Tibial artery (tissue), 4 donors: ENCODE data around the gene SARDH.

Experiments used
- DNase-seq, 2 donors: peaks; one replicate each; pipeline ENCODE4 v3.0.0-alpha.2; 2019
- H3K27ac ChIP-seq, 2 donors: fragments of 200-600 bp; sonication (generic) in 1 of 2; 1 replicate in 1 of 2; 2 replicates in 1 of 2; pipeline ENCODE4 v1.5.1; 2018 to 2019; ENCODE audit warnings: mild to moderate bottlenecking in 1 of 2
- H3K27me3 ChIP-seq, 2 donors: fragments of 200-600 bp; sonication (generic) in 1 of 2; one replicate each; pipeline versions ENCODE4 v1.5.1 to v1.6.0; 2016 to 2019
- H3K36me3 ChIP-seq, 3 donors: fragments of 200-600 bp; sonication (generic) in 2 of 3; one replicate each; pipeline ENCODE4 v1.5.1; 2016 to 2019; ENCODE audit warnings: mild to moderate bottlenecking in 2 of 3
- H3K4me1 ChIP-seq, 4 donors: fragments of 200-600 bp; sonication (generic) in 2 of 4; 1 replicate in 3 of 4; 2 replicates in 1 of 4; pipeline ENCODE4 v1.5.1; 2016 to 2019
- H3K4me3 ChIP-seq, 2 donors: fragments of 200-600 bp; sonication (generic) in 1 of 2; 1 replicate in 1 of 2; 2 replicates in 1 of 2; pipeline ENCODE4 v1.5.1; 2018 to 2019; ENCODE audit warnings: mild to moderate bottlenecking in 2 of 2
- H3K9me3 ChIP-seq, 3 donors: fragments of 200-600 bp; sonication (generic) in 1 of 3; one replicate each; pipeline ENCODE4 v1.5.1; 2016 to 2019
- intact Hi-C: fragments of 100-400 bp; cut with DNase I; formaldehyde crosslinking; loops from one replicate; pipeline ENCODE4 v1.15.0; 2023; ENCODE audit warnings: low total_unique reads
- TF ChIP-seq, protein P1 (sequence below), 2 experiments: fragments of 200-600 bp in 1 of 2; fragments of 450-650 bp in 1 of 2; IDR thresholded peaks; one replicate each; pipeline ENCODE4 v1.5.1; 2017 to 2019; ENCODE audit warnings: antibody characterized with exemption in 2 of 2, mild to moderate bottlenecking in 1 of 2, moderate library complexity in 1 of 2

SARDH gene

DNA sequence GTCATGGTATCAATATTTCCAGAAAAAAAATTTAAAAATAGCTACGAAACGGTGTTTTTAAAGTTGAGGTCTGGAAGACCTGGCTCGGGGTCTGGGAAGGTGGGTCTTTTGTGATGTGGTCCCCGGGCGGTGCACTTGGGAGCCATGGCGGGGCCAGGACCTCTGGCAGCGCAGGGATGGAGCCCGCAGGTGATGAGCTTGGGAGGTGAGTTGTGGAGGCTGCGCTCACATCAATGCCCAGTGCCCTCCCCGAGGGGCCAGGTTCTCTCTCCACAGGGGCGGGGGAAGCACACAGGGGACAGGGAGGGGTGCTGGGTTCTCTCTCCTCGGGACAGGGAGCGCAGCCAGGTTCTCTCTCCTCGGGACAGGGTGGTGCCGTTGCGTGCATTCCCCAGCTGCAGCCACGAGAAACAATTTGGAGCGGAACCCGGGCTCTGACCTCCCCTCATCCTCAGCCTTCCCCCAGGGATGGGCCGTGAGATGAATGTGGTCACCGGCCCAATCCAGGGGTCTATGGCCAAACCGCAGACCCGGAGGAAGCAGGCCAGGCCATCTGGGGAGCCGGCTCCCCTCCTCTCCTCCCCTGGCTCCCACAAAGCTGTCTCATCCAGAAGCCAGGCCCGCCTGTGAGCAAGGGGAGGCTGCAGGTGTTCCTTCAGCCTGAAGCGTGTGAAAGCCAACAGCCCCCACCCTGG is 76.2 kb downstream of the SARDH start:
- Histone ChIP-seq H3K4me3 (no peak overlapping the region), H3K36me3 (no peaks in the 10 kb centered on the region), H3K27ac (no peak overlapping the region), H3K27me3 (peaks cover 0 to 93% of the 10 kb centered on the region in 2 donors), H3K9me3 (no peaks in the 10 kb centered on the region), H3K4me1 (peaks cover 0 to 14% (median 13%) of the 10 kb centered on the region in 4 donors)
- no peak for DNase-seq
- intact Hi-C loops, result no loop called here
- TF ChIP-seq, protein P1, sequence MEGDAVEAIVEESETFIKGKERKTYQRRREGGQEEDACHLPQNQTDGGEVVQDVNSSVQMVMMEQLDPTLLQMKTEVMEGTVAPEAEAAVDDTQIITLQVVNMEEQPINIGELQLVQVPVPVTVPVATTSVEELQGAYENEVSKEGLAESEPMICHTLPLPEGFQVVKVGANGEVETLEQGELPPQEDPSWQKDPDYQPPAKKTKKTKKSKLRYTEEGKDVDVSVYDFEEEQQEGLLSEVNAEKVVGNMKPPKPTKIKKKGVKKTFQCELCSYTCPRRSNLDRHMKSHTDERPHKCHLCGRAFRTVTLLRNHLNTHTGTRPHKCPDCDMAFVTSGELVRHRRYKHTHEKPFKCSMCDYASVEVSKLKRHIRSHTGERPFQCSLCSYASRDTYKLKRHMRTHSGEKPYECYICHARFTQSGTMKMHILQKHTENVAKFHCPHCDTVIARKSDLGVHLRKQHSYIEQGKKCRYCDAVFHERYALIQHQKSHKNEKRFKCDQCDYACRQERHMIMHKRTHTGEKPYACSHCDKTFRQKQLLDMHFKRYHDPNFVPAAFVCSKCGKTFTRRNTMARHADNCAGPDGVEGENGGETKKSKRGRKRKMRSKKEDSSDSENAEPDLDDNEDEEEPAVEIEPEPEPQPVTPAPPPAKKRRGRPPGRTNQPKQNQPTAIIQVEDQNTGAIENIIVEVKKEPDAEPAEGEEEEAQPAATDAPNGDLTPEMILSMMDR (IDR thresholded peaks at IDR 0.05), result no peak

DNA sequence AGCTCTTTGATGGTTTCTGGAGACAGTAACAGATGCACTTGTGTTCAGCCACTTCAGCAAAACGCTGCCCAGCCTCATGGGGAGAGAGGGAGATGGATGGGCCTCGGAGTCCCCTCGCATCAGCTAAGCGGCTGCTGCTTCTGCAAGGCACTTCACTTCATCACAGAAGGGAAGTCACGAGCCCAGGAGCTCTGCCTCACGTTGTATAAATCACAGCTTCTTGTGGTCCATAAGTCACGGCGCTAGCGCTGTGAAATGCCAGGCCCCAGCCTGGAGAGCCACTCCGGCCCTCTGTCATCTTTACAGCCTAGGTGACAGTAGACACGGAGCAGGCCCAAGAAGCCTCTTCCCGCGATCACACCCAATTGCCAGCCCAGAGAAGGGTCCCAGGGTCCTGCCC is 78.6 kb downstream of the SARDH start:
- peaks cover 0 to 94% of the 10 kb centered on the region in 2 donors for H3K27me3 ChIP-seq
- H3K27ac ChIP-seq, result no peak overlapping the region
- peaks cover 0 to 14% (median 13%) of the 10 kb centered on the region in 4 donors for H3K4me1 ChIP-seq
- TF ChIP-seq, protein P1 (IDR thresholded peaks at IDR 0.05), result no peak
- intact Hi-C loops, result no loop called here
- no peaks in the 10 kb centered on the region for H3K36me3 ChIP-seq
- no peaks in the 10 kb centered on the region for H3K9me3 ChIP-seq
- no peak overlapping the region for H3K4me3 ChIP-seq
- DNase-seq, result no peak

DNA sequence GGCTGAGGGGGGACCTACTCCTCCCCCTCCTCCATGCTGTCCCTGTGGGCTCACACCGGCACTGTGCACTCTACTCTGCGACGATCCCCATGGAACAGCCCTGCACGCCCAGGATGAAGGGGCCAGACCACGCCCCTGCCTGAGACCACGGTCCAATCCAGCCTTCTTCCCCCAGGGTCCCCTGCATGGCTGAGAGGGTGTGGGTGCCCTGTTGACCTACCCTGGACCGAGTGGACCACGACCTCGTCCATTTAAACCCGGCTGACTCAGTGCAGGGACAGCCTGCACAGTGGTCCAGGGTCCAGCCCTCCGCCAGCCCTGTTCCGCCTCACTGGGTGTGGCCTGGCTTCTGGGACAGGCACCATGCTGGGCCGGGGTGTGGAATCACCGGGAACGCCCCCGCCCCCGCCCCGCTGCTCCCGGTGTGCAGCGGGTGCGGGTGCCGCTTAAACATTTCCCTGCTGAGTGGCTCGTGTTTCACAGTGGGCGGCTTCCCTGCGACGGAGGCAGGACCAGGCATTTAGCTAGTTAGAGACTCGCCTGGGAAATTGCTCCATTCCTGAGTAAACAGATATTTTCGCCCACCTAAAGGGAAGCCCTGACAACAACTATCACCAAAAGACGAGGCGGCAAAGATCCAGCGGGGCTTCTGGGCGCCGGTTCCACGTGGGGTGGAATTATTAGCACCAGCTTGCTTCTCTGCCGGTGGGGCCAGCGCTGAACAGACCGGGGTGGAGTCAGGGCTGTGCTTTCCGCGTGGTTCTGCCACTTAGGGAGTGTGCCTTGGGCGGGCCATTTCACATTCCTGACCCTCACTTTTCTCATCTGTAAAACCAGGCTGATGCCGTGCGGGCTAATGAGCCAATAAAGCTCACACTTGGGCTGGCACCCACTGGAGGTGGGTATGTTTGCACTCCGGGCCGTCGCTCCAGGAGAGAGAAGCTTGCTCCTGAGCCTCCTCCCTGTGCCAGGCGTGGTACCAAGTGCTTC is 79.4 kb downstream of the SARDH start:
- TF ChIP-seq, protein P1 (IDR thresholded peaks at IDR 0.05), result no peak
- no peak for DNase-seq

DNA sequence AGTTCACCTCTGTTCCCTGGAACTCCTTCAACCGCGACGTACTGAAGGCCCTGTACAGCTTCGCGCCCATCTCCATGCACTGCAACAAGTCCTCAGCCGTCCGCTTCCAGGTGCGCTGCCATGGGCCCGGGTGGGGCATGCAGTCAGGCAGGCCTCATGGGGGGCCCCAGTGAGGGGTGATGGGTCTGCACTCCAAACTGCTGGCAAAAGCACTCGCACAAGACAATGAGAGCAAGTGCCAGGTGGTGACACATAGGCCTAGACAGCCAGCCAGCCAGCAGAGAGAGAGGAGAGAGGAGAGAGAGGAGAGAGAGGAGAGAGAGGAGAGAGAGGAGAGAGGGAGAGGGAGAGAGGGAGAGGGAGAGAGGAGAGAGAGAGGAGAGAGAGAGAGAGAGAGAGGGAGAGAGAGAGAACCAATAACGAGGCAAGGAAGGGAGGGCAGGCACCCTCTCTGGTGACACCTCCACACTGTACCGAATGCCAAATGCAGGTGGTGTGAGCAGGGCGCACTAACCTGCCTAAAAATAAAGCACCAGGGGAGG is 81.0 kb downstream of the SARDH start:
- Histone ChIP-seq H3K9me3 (no peaks in the 10 kb centered on the region), H3K4me1 (peaks cover 0 to 14% (median 13%) of the 10 kb centered on the region in 4 donors), H3K27me3 (peaks cover 0 to 92% of the 10 kb centered on the region in 2 donors), H3K27ac (no peak overlapping the region), H3K36me3 (no peaks in the 10 kb centered on the region), H3K4me3 (no peak overlapping the region)
- TF ChIP-seq, protein P1 (IDR thresholded peaks at IDR 0.05), result no peak
- DNase-seq, result no peak
- intact Hi-C loops, result no loop called here

More for the DNA sequence above, 79.4 kb downstream of the SARDH start:
- H3K36me3 ChIP-seq, result no peaks in the 10 kb centered on the region
- peaks cover 0 to 92% of the 10 kb centered on the region in 2 donors for H3K27me3 ChIP-seq
- no peaks in the 10 kb centered on the region for H3K9me3 ChIP-seq
- H3K4me3 ChIP-seq, result peak overlapping the region in 1 of 2 donors; percentile 29
- intact Hi-C loops, result no loop called here
- H3K4me1 ChIP-seq, result peaks cover 0 to 14% (median 13%) of the 10 kb centered on the region in 4 donors
- no peak overlapping the region for H3K27ac ChIP-seq

DNA sequence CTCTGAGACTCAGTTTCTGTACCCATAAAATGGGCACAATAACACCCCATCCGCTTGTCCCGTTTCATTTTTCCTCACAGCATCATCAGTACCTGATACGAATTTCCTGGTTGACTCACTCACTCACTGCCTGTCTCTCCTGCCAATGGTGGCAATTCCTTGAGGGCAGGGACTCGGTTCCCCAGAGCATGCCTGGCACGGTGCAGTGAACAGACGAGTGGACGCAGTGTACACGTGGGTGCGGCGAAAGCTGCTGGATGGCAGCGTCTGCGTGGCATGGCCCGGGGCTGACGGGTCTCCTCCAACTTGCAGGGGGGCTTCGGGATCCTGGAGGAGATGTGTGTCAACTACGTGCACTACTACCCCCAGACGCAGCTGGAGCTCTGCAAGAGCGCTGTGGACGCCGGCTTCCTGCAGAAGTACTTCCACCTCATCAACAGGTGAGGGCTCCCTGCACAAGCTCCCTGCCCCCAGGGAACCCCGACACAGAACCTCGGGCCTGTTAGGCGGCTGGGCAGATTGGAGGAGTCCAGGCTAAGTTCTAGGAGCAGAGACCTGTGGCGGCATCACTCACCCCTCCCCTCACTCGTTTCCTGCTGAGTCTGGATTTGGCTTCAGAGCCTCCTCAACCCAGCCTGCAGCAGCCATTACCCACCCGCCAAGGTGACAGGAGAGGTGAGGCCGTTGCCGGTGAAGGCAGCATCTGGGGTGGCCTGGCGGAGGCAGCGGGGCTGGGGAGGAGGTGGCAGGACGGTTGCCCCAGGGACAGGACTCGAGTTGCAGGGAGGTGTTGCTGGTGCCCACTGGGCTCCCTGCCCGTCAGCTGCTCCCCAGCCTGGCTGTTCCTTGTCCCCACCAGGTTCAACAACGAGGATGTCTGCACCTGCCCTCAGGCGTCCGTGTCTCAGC is 81.7 kb downstream of the SARDH start:
- Histone ChIP-seq H3K36me3 (no peaks in the 10 kb centered on the region), H3K4me1 (peaks cover 0 to 14% (median 13%) of the 10 kb centered on the region in 4 donors), H3K27ac (no peak overlapping the region), H3K27me3 (peaks cover 0 to 92% of the 10 kb centered on the region in 2 donors), H3K4me3 (no peak overlapping the region), H3K9me3 (no peaks in the 10 kb centered on the region)
- intact Hi-C loops, result no loop called here
- TF ChIP-seq, protein P1 (IDR thresholded peaks at IDR 0.05), result no peak
- no peak for DNase-seq
